ENCODE data around the gene CLCF1.

CLCF1 gene

GRCh38 chr11:67366546-67366945 is 6.9 kb downstream of the CLCF1 start:
- Histone ChIP-seq H3K27ac (ENCODE audit: insufficient read depth in 1 of 2, low read depth in 1 of 2, low read length in 2 of 2, poor library complexity in 1 of 2, severe bottlenecking in 2 of 2) (no peak overlapping the region), H3K4me1 (ENCODE audit: control extremely low read depth in 1 of 4, control insufficient read depth in 4 of 4, insufficient read depth in 4 of 4, low read length in 3 of 4) (peaks cover 0 to 79% (median 67%) of the 10 kb centered on the region in 4 experiments), H3K4me3 (ENCODE audit: control insufficient read depth in 1 of 7, extremely low read depth in 1 of 7, insufficient read depth in 4 of 7, low read depth in 2 of 7, low read length in 6 of 7) (no peak overlapping the region), H3K27me3 (replicated peaks in 2 of 5; ENCODE audit: control insufficient read depth in 4 of 5, insufficient read depth in 5 of 5, low read length in 4 of 5) (peaks cover 0 to 4% (median 0%) of the 10 kb centered on the region in 5 experiments), H3K36me3 (ENCODE audit: control insufficient read depth in 4 of 4, insufficient read depth in 4 of 4, low read length in 3 of 4) (no peaks in the 10 kb centered on the region), H3K9me3 (ENCODE audit: control extremely low read depth in 1 of 5, control insufficient read depth in 4 of 5, insufficient read depth in 2 of 5, low read depth in 1 of 5, low read length in 4 of 5) (no peaks in the 10 kb centered on the region)
- ChIA-PET POLR2A (interaction anchor here (0.9 kb wide), 1 partner anchor 13 kb away, joined by 3 read pairs; the partner anchor contains the start of gene POLD4), CTCF (interaction anchor here (1.3 to 20.0 kb wide), 4 partner anchors 10 to 35 kb away, joined by 3 to 892 read pairs (median 8); partner anchors contain the start of genes CLCF1, PPP1CA and RAD9A)
- 64% methylated on average over 4 of the region's 8 CpGs for WGBS (ENCODE audit: insufficient coverage)
- DNase-seq: no peak

DNA sequence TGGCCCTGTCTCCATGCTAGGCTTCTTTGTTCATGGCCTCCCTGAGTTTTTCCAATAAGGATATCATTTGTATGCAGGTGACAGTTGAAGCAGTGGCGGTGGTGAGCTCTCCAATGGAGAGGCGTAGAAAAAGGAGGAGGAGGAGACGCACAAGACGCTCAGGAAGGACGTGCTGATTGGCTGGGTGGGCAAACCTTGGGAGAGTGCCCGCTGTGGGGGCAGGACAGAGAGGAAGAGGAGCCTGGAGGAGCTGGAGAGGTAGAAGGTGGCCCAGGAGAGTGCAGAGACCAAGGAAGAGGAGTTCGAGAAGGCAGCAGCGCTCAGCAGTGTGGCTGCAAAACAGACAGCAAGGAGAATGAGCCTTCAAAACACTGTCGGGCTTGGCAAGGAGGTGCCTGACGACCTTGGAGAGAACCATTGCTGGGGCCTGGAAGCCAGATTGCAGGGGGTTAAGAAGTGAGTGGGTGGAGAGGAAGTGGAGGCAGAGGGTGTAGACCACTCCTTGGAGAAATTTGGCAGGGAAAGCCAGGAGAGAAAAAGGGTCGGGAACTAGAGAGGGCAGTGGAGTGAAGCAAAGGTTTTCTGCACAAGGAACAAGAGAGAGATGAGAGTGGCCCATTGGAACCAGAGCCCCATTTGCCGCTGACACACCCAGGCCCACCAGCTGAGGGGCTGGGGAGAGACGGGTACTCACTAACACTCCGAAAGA is 7.5 kb downstream of the CLCF1 start:
- Histone ChIP-seq H3K4me1 (ENCODE audit: control extremely low read depth in 1 of 4, control insufficient read depth in 4 of 4, insufficient read depth in 4 of 4, low read length in 3 of 4) (peaks cover 0 to 73% (median 61%) of the 10 kb centered on the region in 4 experiments), H3K4me3 (ENCODE audit: control insufficient read depth in 1 of 7, extremely low read depth in 1 of 7, insufficient read depth in 4 of 7, low read depth in 2 of 7, low read length in 6 of 7) (no peak overlapping the region), H3K9me3 (ENCODE audit: control extremely low read depth in 1 of 5, control insufficient read depth in 4 of 5, insufficient read depth in 2 of 5, low read depth in 1 of 5, low read length in 4 of 5) (no peaks in the 10 kb centered on the region), H3K36me3 (ENCODE audit: control insufficient read depth in 4 of 4, insufficient read depth in 4 of 4, low read length in 3 of 4) (no peaks in the 10 kb centered on the region), H3K27me3 (replicated peaks in 2 of 5; ENCODE audit: control insufficient read depth in 4 of 5, insufficient read depth in 5 of 5, low read length in 4 of 5) (peaks cover 0 to 4% (median 0%) of the 10 kb centered on the region in 5 experiments), H3K27ac (ENCODE audit: insufficient read depth in 1 of 2, low read depth in 1 of 2, low read length in 2 of 2, poor library complexity in 1 of 2, severe bottlenecking in 2 of 2) (no peak overlapping the region)
- ChIA-PET CTCF (interaction anchor here (1.3 to 20.0 kb wide), 4 partner anchors 9 to 36 kb away, joined by 3 to 892 read pairs (median 30); partner anchors contain the start of genes CLCF1, POLD4, PPP1CA and RAD9A), POLR2A (interaction anchor here (0.9 kb wide), 1 partner anchor 13 kb away, joined by 3 read pairs; the partner anchor contains the start of gene POLD4)
- 76% methylated on average over 13 of the region's 14 CpGs for WGBS (ENCODE audit: insufficient coverage)
- DNase-seq: no peak

GRCh38 chr11:67364783-67365722 is 8.3 kb downstream of the CLCF1 start:
- Histone ChIP-seq H3K27ac (ENCODE audit: insufficient read depth in 1 of 2, low read depth in 1 of 2, low read length in 2 of 2, poor library complexity in 1 of 2, severe bottlenecking in 2 of 2) (no peak overlapping the region), H3K9me3 (ENCODE audit: control extremely low read depth in 1 of 5, control insufficient read depth in 4 of 5, insufficient read depth in 2 of 5, low read depth in 1 of 5, low read length in 4 of 5) (no peaks in the 10 kb centered on the region), H3K27me3 (replicated peaks in 2 of 5; ENCODE audit: control insufficient read depth in 4 of 5, insufficient read depth in 5 of 5, low read length in 4 of 5) (peaks cover 0 to 4% (median 0%) of the 10 kb centered on the region in 5 experiments), H3K36me3 (ENCODE audit: control insufficient read depth in 4 of 4, insufficient read depth in 4 of 4, low read length in 3 of 4) (no peaks in the 10 kb centered on the region), H3K4me3 (ENCODE audit: control insufficient read depth in 1 of 7, extremely low read depth in 1 of 7, insufficient read depth in 4 of 7, low read depth in 2 of 7, low read length in 6 of 7) (peak overlapping the region in 2 of 7 experiments; percentile 4 to 23), H3K4me1 (ENCODE audit: control extremely low read depth in 1 of 4, control insufficient read depth in 4 of 4, insufficient read depth in 4 of 4, low read length in 3 of 4) (peaks cover 0 to 65% (median 54%) of the 10 kb centered on the region in 4 experiments)
- peak in 1 of 3 donors; percentile 38 for DNase-seq
- WGBS (ENCODE audit: insufficient coverage): 69% methylated on average over 16 of the region's 24 CpGs
- POLR2A ChIA-PET: interaction anchor here (0.6 kb wide), 1 partner anchor 12 kb away, joined by 4 read pairs; no protein-coding TSS in a partner anchor
- CTCF ChIA-PET: interaction anchor here (0.8 to 20.0 kb wide), 5 partner anchors 9 to 36 kb away, joined by 3 to 892 read pairs (median 5); partner anchors contain the start of genes CLCF1, POLD4, PPP1CA and RAD9A

GRCh38 chr11:67364169-67364568 is 9.2 kb downstream of the CLCF1 start:
- no peak for DNase-seq
- ChIA-PET CTCF (interaction anchor here (1.6 to 20.0 kb wide), 4 partner anchors 11 to 18 kb away, joined by 3 to 892 read pairs (median 36); partner anchors contain the start of genes CLCF1, POLD4 and RAD9A), POLR2A (interaction anchor here (1.3 kb wide), 1 partner anchor 37 kb away, joined by 3 read pairs; the partner anchor contains the start of gene PPP1CA)
- Histone ChIP-seq H3K9me3 (ENCODE audit: control extremely low read depth in 1 of 5, control insufficient read depth in 4 of 5, insufficient read depth in 2 of 5, low read depth in 1 of 5, low read length in 4 of 5) (no peaks in the 10 kb centered on the region), H3K4me3 (ENCODE audit: control insufficient read depth in 1 of 7, extremely low read depth in 1 of 7, insufficient read depth in 4 of 7, low read depth in 2 of 7, low read length in 6 of 7) (peak overlapping the region in 1 of 7 experiments; percentile 38), H3K36me3 (ENCODE audit: control insufficient read depth in 4 of 4, insufficient read depth in 4 of 4, low read length in 3 of 4) (no peaks in the 10 kb centered on the region), H3K4me1 (ENCODE audit: control extremely low read depth in 1 of 4, control insufficient read depth in 4 of 4, insufficient read depth in 4 of 4, low read length in 3 of 4) (peaks cover 0 to 56% (median 45%) of the 10 kb centered on the region in 4 experiments), H3K27me3 (replicated peaks in 2 of 5; ENCODE audit: control insufficient read depth in 4 of 5, insufficient read depth in 5 of 5, low read length in 4 of 5) (no peaks in the 10 kb centered on the region), H3K27ac (ENCODE audit: insufficient read depth in 1 of 2, low read depth in 1 of 2, low read length in 2 of 2, poor library complexity in 1 of 2, severe bottlenecking in 2 of 2) (no peak overlapping the region)
- WGBS (ENCODE audit: insufficient coverage): 0% methylated on average over 3 of the region's 3 CpGs

DNA sequence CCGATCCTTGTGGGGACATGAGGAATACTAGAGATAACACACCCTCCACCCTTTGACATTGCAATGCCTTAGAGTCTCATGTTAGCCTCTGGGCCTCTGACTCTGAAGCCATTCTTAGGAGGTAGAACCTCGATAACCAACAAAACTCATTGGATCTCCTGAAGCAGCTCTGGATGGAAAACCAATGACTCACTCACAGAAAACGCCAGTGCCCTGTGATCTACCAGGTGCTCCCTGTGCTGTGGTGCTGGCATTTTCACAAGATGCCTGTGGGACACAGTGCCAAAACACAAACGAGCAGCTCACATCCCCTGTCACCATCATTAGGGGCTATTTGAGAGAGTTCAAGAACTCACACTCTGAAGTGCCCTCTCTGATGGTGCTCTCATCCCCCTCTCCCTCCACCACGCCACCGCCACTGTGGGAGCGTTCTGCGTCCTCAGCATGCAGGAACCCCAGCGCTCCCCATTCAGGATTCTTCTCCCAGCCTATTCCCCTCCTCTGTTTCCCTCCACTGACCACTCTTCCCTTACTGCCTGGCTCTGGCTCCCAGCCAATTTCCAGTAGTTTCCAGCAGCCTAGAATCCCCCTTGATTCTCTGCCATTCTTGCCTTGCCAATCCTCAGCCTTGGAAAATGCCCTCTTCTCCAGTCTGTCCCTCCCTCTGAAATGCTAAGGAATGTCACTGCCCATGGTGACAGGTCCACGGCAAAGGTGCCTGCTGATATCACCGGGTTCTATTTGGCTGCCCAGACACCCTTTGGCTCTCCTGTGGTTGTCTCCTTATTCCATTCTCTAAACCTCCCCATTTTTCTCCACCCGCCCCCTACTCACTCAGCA is 15.3 kb downstream of the CLCF1 start:
- H3K4me3 ChIP-seq (ENCODE audit: control insufficient read depth in 1 of 7, extremely low read depth in 1 of 7, insufficient read depth in 4 of 7, low read depth in 2 of 7, low read length in 6 of 7): no peak overlapping the region
- ChIA-PET POLR2A (interaction anchor here (1.5 kb wide), 1 partner anchor 10 kb away, joined by 3 read pairs; no protein-coding TSS in a partner anchor), CTCF (interaction anchor here (0.7 to 20.0 kb wide), 3 partner anchors 9 to 25 kb away, joined by 4 to 892 read pairs (median 4); partner anchors contain the start of genes CLCF1 and RAD9A)
- DNase-seq: no peak
- H3K27ac ChIP-seq (ENCODE audit: insufficient read depth in 1 of 2, low read depth in 1 of 2, low read length in 2 of 2, poor library complexity in 1 of 2, severe bottlenecking in 2 of 2): no peak overlapping the region
- H3K36me3 ChIP-seq (ENCODE audit: control insufficient read depth in 4 of 4, insufficient read depth in 4 of 4, low read length in 3 of 4): no peaks in the 10 kb centered on the region
- no peaks in the 10 kb centered on the region for H3K9me3 ChIP-seq (ENCODE audit: control extremely low read depth in 1 of 5, control insufficient read depth in 4 of 5, insufficient read depth in 2 of 5, low read depth in 1 of 5, low read length in 4 of 5)
- over 99% methylated on average over 11 of the region's 12 CpGs for whole genome bisulfite sequencing (ENCODE audit: insufficient coverage)
- H3K4me1 ChIP-seq (ENCODE audit: control extremely low read depth in 1 of 4, control insufficient read depth in 4 of 4, insufficient read depth in 4 of 4, low read length in 3 of 4): peaks cover 3 to 42% (median 19%) of the 10 kb centered on the region in 4 experiments
- no peaks in the 10 kb centered on the region for H3K27me3 ChIP-seq (replicated peaks in 2 of 5; ENCODE audit: control insufficient read depth in 4 of 5, insufficient read depth in 5 of 5, low read length in 4 of 5)
